Activated CD4-positive, alpha-beta T cell treated with anti-CD3 and anti-CD28 coated beads, Interleukin-10, Interleukin-2, amounts not matched to agents 100 ng/mL and 50 ng/mL, durations not matched to agents 16 hours and 8 hours (primary cell): ENCODE data around the gene OR9A2.
"Not testable (repeated sequence)": the region's sequence is repeated elsewhere in the genome, so short reads cannot be mapped to it uniquely, and the experiment has no call there.

Source experiments
- DNase-seq: peaks from one replicate; pipeline ENCODE4 v3.0.0-alpha.2; 2020

Gene OR9A2

DNA sequence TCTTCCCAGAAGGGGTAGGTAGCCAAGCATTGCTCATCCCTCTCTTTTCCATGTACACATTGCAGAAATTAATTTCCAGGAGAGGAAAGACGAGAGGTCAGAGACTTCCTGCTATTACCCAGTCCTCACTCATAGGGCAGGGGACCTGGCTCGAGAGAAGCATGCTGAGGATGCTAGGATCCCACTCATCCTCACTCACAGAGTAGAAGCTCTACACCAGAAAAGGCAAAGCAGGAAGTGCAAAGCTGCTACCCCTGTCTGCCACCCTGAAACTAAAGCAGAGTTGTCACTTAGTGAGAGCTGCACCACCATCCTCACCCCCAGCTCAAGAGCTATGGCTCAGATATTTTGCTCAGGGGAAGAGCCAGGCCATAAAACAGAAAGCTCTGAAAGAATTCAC, 9.9 kb downstream of the OR9A2 start:
- no peak for DNase-seq

GRCh38 chr7:143015926-143016490, 10.9 kb downstream of the OR9A2 start:
- no peak for DNase-seq

GRCh38 chr7:143015084-143015483, 11.8 kb downstream of the OR9A2 start:
- DNase-seq: no peak

DNA sequence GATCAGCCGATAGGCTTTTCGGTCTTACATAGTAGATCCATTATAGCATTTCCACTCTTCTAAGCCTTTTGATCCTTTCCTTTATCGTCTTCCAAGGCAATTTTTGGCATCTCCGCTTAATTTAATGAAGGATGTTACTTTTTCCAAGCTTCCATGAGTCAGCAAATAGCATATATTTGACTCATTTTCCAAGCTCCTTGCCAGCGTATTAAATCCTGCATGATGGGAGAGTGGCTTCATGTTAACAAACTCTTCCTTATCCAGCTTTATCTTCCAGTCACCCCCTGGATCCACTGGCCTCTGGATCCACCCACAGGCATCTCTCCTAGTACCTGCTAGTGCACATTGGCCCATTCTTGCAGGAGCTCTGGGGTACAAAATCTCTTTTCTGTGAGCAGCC, 13.0 kb downstream of the OR9A2 start:
- no peak for DNase-seq

GRCh38 chr7:143013473-143013872, 13.5 kb downstream of the OR9A2 start:
- DNase-seq: no peak

- DNase-seq: no peak
Observed at GRCh38 chr7:143012409-143012808, 14.5 kb downstream of the OR9A2 start.

- DNase-seq: no peak
Observed at GRCh38 chr7:143012001-143012400, 14.9 kb downstream of the OR9A2 start.

DNA sequence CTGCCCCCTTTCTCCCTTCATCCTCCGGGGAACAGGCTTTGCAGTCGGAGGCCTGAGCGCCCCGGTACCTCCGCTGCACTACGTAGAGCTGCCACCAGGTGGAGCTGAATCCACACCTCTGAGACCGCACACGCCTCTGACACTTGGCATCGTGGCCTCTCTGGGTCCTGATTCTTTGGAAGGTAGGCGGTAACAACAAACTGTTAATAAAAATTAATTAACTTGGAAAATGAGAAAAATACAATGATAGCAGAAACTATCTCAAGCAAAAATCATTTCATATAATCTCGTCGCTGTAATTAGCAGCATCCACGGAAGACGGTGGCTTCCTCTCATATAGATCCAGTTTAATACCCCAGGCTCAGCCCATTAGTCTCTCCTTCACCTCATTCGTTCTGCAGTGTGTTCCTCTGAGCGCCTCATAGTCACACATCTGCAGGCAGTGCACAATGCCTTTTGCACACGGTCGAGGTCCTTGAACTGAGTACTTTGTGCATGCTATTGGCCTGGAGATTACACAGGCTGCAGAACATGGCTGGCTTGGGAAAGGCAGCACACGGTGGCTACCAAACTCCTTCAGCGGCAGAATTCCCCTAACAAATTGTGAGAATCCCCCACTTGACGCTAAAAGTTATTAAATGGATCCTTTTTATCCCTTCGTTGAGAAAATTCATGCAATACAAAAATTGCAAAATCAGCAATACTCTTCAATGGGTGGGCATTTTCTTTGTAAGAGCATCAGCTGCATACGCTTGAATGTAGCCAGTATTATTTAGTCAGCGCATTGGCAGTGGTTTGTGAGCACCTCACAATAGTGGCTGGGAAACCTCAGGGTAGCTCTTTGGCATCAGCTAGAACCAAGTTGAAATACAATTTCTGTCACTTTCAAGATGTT, 18.7 kb downstream of the OR9A2 start:
- peak; percentile 81 for DNase-seq

DNA sequence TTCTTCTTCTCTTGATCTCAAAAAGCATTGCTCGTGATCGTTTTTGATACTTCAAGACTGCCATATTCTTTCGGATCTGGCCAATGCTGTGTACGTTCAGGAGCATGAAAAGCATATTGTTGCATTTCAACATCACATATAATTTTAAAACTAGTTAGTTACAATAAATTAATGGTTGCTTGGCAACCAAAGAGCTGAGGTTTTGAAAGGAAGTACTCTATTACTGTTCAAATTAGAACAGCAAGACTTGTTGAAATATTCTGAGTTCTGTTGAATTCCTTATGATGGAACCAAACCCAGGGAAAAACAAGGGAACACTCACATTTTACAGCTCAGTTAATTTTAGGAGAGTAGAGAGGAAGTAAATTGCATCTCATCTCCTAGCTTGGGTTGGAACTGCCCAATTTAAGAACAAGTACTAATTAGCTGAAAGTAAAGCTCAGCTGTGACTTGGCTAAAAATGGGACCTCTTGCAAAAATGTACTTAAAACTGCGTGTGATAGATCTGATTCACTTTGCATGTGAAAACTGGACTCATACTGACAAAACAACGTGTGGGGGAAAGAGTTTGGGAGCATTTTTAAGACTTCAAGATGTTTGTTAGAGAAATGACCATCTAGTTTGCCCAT, 21.2 kb downstream of the OR9A2 start:
- no peak for DNase-seq

GRCh38 chr7:143003393-143004051, 23.4 kb downstream of the OR9A2 start:
- DNase-seq: peak; percentile 68

DNA sequence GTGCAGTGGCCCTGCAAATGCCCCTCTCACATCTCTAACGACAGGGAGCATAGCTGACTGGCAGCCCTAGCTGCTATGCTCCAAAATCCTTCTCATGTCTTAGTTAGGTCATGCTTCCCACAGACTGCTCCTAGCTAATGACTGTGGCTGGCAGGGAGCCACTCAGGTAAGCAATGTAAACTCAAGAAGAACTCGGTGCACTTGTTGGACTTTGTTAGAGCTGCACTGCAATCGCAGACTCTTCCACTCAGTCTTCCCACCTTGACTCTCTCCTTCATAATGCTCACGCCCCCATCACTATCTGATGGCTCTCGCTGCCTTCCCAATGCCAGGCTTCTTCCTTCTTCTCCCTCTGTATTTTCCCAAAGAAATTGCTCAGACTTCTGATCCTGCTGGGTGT, 24.0 kb downstream of the OR9A2 start:
- no peak for DNase-seq

- DNase-seq: no peak
Observed at GRCh38 chr7:143002106-143002505, 24.8 kb downstream of the OR9A2 start.

- no peak for DNase-seq
Observed at GRCh38 chr7:143000648-143001047, 26.3 kb downstream of the OR9A2 start.

- DNase-seq: no peak
Observed at GRCh38 chr7:142999793-143000192, 27.1 kb downstream of the OR9A2 start.

GRCh38 chr7:142998966-142999365, 28.0 kb downstream of the OR9A2 start:
- no peak for DNase-seq

DNA sequence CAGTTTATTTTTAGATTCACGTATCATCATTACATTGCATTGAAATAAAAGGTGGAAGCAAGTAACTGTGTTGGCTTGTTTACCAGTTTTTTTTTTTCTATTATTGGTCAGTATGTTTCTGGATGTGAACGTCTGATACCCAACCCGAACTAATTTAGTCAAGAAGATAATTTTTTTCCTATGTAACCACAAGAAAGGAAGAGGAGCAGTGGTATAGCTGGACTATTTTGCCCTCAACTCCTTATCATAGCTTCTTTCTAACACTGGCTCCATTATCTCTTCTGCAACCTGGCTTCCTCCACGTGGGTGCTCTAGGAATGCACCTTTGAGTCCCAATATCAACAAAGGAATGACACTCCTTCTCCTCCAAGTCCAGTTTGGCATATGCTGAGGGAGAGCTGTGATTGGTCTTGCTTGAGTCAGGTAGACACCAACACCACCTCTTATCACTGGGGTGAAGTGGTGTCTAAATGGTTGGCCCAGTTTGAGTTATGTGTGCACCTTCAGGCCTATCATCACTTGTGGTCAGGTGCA, 29.4 kb downstream of the OR9A2 start:
- no peak for DNase-seq

GRCh38 chr7:142992427-142992826, 34.5 kb downstream of the OR9A2 start:
- DNase-seq: no peak

GRCh38 chr7:142984297-142984696, 42.6 kb downstream of the OR9A2 start:
- no peak for DNase-seq

DNA sequence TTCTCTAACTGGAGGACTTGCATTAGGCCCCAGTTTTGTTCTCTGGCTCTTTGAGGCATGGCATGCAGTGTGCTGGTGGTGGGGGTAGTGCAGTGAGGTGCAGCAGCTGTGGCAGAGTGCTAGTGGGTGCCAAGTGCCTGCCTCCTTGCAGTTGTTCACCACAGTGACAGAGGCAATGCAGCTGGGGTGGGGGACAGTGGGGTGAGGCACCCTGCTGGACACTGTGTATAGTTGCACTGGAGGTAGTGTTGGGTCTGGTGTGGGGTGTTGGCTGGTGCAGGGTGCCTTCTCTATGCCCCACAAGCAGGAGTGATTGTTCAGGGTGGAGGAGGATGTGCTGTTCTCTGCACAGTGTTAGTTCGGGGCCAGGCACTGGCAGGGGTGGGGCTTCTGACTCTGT, 43.1 kb downstream of the OR9A2 start:
- DNase-seq: no peak

DNA sequence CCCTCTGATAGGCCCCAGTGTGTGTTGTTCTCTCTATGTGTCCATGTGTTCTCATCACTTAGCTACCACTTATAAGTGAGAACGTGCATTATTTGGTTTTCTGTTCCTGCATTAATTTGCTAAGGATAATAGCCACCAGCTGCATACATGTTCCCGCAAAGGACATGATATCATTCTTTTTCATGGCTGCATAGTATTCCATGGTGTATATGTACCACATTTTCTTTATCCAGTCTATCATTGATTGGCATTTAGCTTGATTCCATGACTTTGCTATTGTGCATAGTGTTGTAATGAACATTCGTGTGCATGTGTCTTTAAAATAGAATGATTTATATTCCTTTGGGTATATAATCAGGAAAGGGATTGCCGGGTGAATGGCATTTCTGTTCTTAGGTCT, 48.5 kb downstream of the OR9A2 start:
- not testable (repeated sequence) for DNase-seq
